ENCODE measurements around the gene GSTT2B.
"Not testable (repeated sequence)": the region's sequence is repeated elsewhere in the genome, so short reads cannot be mapped to it uniquely, and the experiment has no call there.

Gene GSTT2B

GRCh38 chr22:23986538-23987178 lies 25.7 kb upstream of the GSTT2B start:
- in situ Hi-C loops (cut with MboI; ENCODE audit: low pct_unique_long_range_greater_than_20kb, low sequenced_read_pairs); DNase-seq: not testable (repeated sequence)

GRCh38 chr22:23986089-23986488 lies 25.1 kb upstream of the GSTT2B start:
- DNase-seq; in situ Hi-C loops (cut with MboI; ENCODE audit: low pct_unique_long_range_greater_than_20kb, low sequenced_read_pairs): not testable (repeated sequence)

DNA sequence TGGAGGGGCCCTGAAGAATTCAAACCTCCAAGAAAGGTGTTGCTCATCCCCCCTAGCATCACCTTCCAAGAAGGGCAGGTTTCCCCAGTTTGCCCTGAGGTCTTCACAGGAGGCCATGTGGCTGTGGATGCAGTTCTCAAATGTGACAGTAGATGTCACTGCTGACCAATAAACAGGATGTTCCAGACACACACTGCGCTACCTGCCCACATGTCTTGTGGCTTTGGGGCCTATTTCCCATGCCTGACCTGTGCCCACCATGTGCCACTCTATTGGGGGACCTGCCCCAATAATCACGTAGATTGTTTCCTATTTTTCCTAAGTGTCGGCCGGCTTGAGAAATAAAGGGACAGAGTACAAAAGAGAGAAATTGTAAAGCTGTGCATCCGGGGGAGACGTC lies 23.4 kb upstream of the GSTT2B start:
- peak; percentile 79 for DNase-seq
- in situ Hi-C loops (cut with MboI; ENCODE audit: low pct_unique_long_range_greater_than_20kb, low sequenced_read_pairs) = no loop called here

GRCh38 chr22:23980567-23980966 lies 19.6 kb upstream of the GSTT2B start:
- in situ Hi-C loops (cut with MboI; ENCODE audit: low pct_unique_long_range_greater_than_20kb, low sequenced_read_pairs); DNase-seq: not testable (repeated sequence)

DNA sequence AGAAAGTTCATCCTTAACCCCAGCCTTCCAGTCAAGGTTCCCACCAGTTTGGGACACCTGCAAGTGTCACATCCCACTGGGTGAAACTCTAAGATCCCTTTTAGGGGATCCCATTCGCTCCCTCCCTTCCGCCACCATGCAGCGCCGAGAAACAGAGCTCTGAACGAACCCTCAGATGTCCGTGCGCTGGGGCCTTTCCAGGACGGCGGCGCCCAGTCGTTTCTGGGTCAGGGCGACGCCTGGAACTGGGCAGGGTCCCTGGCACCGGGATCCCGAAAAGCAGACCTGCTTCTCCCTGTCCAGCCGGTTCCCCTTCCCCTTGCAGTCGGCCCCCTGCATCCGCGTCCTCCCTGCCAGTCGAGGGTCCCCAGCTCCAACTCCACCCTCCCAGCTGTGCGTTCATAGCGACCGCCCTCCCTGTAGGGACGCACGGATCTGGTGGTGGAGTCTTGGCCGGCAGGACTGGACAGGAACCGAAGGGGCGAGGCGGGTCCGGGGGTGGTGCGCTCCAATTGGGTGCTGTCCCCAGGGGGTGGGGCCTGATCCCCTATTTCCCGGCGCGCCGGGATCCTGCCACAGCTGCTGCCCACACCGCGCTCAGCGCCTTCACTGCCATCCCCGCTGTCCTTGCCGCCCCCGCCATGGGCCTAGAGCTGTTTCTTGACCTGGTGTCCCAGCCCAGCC lies 18.7 kb upstream of the GSTT2B start, which contains the start of gene GSTT2:
GSTT2 (plus strand) TSS at position 578 of the 684 bp plus-strand sequence.
- in situ Hi-C loops (cut with MboI; ENCODE audit: low pct_unique_long_range_greater_than_20kb, low sequenced_read_pairs) = not testable (repeated sequence)

DNA sequence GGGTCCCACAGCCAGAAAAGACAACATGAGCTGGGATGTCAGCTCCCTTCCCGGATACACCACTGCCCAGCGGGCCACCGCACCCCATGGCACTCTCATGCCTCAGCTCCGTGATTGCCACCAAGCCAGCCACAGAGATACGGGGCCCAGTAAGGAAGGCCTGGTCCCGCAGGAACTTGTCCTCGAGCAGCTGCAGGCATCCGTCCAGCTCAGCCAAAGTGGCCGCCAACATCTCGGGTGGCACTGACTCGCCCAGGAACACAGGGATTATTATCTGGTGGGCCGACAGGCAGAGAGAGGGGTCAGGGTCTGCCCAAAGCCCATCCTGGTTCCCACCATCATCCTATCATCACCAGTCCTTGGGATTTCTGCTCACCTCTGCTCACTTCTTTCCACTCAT lies 16.3 kb upstream of the GSTT2B start:
- DNase-seq; in situ Hi-C loops (cut with MboI; ENCODE audit: low pct_unique_long_range_greater_than_20kb, low sequenced_read_pairs): not testable (repeated sequence)

More for the DNA sequence above, 18.7 kb upstream of the GSTT2B start, which contains the start of gene GSTT2:
- not testable (repeated sequence) for DNase-seq

DNA sequence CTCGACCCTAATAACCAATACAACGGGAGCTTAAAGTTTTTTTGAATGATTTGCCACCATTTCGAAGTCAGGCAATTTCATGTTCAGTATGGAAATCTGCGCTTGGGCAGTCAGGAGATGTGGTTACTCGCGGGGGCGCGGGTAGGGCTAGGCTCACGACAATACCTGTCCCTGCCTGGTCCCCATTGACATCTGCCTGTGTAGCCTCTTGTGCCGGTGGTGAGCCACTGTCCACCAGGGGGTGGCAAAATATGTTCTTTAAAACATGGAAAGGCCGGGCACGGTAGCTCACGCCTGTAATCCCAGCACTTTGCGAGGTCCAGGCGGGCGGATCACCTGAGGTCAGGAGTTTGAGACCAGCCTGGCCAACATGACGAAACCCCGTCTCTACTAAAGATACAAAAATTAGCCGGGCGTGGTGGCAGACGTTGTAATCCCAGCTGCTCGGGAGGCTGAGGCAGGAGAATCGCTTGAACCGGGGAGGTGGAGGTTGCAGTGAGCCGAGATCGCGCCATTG lies 13.9 kb upstream of the GSTT2B start:
- DNase-seq; in situ Hi-C loops (cut with MboI; ENCODE audit: low pct_unique_long_range_greater_than_20kb, low sequenced_read_pairs): not testable (repeated sequence)

DNA sequence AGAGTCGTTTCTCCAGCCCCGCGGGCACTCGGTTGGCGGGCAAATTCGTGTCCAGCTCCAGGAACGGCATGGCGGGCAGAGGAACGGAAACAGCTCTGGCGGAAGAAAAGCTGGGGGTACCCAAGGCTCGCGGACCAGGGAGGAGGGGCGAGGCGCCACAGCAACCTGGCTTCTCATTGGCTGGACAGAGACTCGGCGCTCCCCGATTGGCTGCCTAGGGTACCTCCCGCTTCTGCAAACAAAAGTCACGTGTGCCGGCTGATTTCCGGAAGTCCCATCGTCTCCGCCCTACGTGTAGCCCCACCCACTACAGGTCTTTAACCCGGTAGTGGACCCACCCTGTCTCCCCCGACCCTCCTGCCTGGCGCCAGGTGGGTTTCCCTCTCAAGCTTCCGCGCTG lies 13.3 kb upstream of the GSTT2B start, which contains the start of gene DDT:
DDT (minus strand) TSS at position 97 of the 400 bp plus-strand sequence; CDS start at position 70, 27 bp downstream.
- in situ Hi-C loops (cut with MboI; ENCODE audit: low pct_unique_long_range_greater_than_20kb, low sequenced_read_pairs); DNase-seq: not testable (repeated sequence)

- DNase-seq; in situ Hi-C loops (cut with MboI; ENCODE audit: low pct_unique_long_range_greater_than_20kb, low sequenced_read_pairs): not testable (repeated sequence)
Observed at GRCh38 chr22:23971927-23972326, 10.9 kb upstream of the GSTT2B start.

DNA sequence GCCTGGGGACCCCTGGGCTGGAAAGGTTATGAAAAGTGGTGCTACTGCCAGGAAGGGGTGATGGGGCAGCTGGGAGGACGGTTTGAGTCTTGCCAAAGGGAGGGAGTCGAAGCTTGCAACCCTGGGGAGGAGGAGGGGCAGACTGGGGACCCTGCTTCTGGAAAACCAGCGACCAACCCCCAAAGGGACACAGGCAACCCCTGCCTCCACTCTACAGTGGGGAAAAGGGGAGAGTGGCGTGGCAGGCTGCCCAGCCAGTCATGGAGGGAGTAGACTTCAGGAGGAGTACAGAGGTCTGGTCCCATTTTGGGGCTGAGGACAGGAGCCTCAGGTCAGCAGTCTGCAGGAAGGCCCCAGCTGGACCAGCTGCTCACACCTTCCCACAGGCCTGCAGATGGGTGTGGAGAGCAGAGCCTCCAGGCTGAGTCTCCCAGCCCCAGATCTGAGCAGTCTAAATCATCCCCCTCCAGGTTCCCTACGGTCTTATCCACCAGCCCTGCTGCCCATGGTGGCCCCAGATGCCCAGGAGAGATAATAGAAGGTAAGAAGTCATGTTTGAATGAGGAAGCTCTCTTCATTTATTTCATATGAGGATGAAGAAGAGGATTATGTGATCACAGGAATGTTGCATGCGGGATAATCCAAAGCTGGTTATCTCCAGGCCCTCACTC lies 10.0 kb upstream of the GSTT2B start:
- DNase-seq = no peak
- in situ Hi-C loops (cut with MboI; ENCODE audit: low pct_unique_long_range_greater_than_20kb, low sequenced_read_pairs) = no loop called here

DNA sequence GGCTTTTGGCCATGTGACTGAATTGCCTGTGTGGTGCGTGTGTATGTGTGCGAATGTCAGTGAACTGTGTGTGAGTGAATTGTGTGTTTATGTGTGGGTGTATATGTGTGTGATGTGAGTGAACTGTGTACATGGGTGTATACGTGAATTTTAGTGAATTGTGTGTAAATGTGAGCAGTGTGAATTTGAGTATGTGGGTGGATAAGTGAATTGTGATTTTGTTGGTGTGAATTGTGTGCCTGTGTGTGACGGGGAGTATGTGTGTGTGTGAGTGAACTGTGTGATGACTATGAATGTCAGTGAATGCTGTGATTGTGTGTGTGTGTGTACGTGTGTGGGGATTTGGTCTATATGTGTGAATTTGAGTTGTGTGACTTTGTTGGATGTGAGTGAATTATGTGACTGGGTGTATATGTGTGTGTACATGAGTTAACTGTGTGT lies 9.2 kb upstream of the GSTT2B start:
- in situ Hi-C loops (cut with MboI; ENCODE audit: low pct_unique_long_range_greater_than_20kb, low sequenced_read_pairs) = no loop called here
- DNase-seq = no peak

- in situ Hi-C loops (cut with MboI; ENCODE audit: low pct_unique_long_range_greater_than_20kb, low sequenced_read_pairs) = no loop called here
- DNase-seq = no peak
Observed at GRCh38 chr22:23969071-23969470, 8.1 kb upstream of the GSTT2B start.

GRCh38 chr22:23966568-23966967 lies 5.6 kb upstream of the GSTT2B start, which contains the start of gene DDTL:
DDTL (plus strand) TSS chr22:23966888; CDS start chr22:23966915, 27 bp downstream.
- in situ Hi-C loops (cut with MboI; ENCODE audit: low pct_unique_long_range_greater_than_20kb, low sequenced_read_pairs); DNase-seq: not testable (repeated sequence)

DNA sequence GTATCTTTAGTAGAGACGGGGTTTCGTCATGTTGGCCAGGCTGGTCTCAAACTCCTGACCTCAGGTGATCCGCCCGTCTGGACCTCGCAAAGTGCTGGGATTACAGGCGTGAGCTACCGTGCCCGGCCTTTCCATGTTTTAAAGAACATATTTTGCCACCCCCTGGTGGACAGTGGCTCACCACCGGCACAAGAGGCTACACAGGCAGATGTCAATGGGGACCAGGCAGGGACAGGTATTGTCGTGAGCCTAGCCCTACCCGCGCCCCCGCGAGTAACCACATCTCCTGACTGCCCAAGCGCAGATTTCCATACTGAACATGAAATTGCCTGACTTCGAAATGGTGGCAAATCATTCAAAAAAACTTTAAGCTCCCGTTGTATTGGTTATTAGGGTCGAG lies 5.1 kb upstream of the GSTT2B start:
- DNase-seq; in situ Hi-C loops (cut with MboI; ENCODE audit: low pct_unique_long_range_greater_than_20kb, low sequenced_read_pairs): not testable (repeated sequence)

DNA sequence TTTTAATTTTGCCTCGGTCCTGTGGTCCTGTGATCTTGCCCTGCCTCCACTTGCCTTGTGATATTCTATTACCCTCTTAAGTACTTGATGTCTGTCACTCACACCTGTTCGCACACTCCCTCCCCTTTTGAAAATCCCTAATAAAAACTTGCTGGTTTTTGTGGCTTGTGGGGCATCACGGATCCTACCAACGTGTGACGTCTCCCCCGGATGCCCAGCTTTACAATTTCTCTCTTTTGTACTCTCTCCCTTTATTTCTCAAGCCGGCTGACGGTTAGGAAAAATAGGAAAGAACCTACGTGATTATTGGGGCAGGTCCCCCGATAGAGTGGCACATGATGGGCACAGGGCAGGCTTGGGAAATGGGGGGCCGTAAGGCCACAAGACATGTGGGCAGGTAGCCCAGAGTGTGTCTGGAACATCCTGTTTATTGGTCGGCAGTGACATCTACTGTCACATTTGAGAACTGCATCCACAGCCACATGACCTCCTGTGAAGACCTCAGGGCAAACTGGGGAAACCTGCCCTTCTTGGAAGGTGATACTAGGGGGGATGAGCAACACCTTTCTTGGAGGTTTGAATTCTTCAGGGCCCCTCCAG lies 4.6 kb downstream of the GSTT2B start:
- in situ Hi-C loops (cut with MboI; ENCODE audit: low pct_unique_long_range_greater_than_20kb, low sequenced_read_pairs) = not testable (repeated sequence)

DNA sequence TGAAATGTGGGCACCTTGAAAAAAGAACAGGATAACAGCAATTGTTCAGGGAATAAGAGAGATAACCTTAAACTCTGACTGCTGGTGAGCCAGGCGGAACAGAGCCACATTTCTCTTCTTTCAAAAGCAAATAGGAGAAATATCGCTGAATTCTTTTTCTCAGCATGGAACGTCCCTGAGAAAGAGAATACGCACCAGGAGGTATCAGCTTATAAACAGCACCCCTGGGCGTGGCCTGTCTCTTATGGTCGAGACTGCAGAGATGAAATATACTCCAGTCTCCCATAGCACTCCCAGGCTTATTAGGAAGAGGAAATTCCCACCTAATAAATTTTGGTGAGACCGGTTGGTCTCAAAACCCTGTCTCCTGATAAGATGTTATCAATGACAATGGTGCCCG lies 5.1 kb downstream of the GSTT2B start:
- DNase-seq; in situ Hi-C loops (cut with MboI; ENCODE audit: low pct_unique_long_range_greater_than_20kb, low sequenced_read_pairs): not testable (repeated sequence)

More for the DNA sequence above, 4.6 kb downstream of the GSTT2B start:
- peak; percentile 81 for DNase-seq

DNA sequence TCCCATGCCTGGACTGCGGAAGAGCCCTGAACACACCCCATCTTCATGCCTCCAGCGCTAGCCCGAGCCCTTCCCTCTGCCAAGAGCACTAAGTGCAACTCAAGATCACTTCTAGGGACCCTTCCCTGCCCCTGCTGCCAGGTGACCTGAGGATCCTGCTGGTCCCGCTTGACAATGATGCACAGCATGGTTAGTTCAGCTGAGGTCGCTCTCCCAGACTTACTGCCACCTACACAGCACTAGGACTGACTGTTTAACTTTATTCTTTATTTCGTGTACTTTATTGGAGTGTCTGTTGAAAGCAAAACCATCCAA lies 6.0 kb downstream of the GSTT2B start:
- DNase-seq; in situ Hi-C loops (cut with MboI; ENCODE audit: low pct_unique_long_range_greater_than_20kb, low sequenced_read_pairs): not testable (repeated sequence)

GRCh38 chr22:23954193-23954990 lies 6.6 kb downstream of the GSTT2B start:
- in situ Hi-C loops (cut with MboI; ENCODE audit: low pct_unique_long_range_greater_than_20kb, low sequenced_read_pairs); DNase-seq: not testable (repeated sequence)

All from KBM-7 (cell line).